GM12873 (cell line): Measurements from ENCODE around the gene IGLL5.

Experiments used
- TF ChIP-seq, protein P1 (sequence below): IDR thresholded peaks from 2 replicates; pipeline ENCODE4 v1.5.1; 2012; ENCODE audit warnings: low read depth, mild to moderate bottlenecking, moderate library complexity, low read length, control low read depth; ENCODE audit not compliant: insufficient read depth; ENCODE audit errors: missing control alignments

Gene IGLL5

DNA sequence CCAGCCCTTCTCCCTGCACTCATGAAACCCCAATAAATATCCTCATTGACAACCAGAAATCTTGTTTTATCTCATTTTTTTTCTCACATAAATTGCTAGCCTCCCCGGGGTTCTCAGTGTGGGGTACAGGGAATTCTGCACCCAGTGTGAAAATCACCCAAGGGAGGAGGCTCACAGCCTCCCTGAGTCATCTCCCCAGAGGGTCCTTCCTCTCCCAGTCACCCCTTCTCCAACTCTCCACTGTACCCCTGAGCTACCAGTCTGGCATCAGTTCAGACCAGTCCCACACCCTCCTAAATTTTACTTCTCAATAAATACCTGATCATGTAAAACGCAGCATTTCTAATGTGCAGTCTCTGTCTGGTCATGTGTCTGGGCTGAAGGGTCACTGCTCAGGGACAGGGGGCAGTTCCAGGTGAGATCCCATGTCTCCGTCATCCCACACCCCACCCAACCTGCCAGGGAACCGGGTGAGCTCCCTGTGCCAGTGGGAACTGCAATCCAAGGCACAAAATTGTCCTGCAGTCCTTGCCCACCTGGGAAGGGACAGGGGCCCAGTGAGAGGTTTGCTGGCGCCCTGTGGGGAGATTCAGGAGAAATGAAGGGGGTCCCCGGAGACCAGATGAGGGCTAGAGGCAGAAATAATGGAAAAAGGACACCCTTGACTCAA, 8.3 kb downstream of the IGLL5 start:
- TF ChIP-seq, protein P1, sequence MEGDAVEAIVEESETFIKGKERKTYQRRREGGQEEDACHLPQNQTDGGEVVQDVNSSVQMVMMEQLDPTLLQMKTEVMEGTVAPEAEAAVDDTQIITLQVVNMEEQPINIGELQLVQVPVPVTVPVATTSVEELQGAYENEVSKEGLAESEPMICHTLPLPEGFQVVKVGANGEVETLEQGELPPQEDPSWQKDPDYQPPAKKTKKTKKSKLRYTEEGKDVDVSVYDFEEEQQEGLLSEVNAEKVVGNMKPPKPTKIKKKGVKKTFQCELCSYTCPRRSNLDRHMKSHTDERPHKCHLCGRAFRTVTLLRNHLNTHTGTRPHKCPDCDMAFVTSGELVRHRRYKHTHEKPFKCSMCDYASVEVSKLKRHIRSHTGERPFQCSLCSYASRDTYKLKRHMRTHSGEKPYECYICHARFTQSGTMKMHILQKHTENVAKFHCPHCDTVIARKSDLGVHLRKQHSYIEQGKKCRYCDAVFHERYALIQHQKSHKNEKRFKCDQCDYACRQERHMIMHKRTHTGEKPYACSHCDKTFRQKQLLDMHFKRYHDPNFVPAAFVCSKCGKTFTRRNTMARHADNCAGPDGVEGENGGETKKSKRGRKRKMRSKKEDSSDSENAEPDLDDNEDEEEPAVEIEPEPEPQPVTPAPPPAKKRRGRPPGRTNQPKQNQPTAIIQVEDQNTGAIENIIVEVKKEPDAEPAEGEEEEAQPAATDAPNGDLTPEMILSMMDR = no peak

DNA sequence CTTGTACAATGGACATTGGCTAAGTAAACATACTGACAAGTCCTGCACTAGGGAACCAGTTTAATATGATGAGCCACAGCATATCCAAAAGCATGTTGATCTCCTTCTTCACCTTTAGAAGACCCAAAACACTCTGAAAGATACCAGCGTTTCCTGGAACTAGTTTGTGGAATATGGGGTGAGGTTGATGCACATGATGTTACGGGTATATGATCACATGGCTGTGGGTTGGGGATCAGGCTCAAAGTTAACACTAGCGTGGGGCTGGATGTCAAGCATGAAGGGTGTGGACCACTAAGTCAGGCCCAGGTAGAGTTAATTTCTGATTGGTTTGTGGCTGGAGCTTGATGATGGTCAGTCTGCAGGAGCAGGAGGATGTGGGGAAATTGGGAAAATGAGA, 9.0 kb downstream of the IGLL5 start:
- TF ChIP-seq, protein P1 = no peak

DNA sequence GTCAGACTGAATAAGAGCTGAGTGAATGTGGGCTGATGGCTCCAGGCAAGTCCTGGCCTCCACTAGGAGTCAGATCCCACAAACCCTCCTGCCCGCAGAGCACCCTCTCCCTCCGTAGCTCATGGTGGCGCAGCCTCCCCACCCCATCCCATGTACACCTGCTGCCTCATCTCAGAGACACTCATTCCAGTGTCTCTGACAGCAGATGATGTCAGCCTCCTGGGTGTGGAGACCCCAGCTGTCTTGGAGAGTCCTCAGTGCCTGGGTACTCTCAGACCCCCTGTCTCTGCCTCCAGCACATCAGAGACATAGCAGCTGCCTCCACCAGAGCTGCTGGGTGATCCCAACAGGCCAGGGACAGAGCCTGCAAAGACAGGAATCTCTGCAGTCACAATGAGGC, 9.5 kb downstream of the IGLL5 start:
- TF ChIP-seq, protein P1 = no peak

DNA sequence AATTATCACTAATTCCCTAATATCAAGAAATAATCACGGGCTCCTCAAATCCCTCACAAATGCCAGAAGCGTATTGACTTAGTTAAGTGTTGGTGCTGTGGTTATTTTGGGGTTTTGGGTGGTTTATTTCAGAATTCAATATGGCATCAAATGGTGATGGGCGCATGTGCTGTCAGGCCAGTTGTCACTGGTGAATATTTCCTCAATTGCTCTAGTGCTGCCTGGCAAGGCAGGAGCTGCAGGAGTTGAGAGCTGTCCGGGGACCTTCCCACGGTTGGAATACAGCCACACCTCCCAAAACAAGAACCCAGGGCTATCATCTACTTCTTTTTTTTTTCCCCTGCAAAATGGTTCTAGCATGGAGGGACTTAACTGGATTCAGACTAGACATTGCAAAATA, 10.3 kb downstream of the IGLL5 start:
- TF ChIP-seq, protein P1 = no peak

DNA sequence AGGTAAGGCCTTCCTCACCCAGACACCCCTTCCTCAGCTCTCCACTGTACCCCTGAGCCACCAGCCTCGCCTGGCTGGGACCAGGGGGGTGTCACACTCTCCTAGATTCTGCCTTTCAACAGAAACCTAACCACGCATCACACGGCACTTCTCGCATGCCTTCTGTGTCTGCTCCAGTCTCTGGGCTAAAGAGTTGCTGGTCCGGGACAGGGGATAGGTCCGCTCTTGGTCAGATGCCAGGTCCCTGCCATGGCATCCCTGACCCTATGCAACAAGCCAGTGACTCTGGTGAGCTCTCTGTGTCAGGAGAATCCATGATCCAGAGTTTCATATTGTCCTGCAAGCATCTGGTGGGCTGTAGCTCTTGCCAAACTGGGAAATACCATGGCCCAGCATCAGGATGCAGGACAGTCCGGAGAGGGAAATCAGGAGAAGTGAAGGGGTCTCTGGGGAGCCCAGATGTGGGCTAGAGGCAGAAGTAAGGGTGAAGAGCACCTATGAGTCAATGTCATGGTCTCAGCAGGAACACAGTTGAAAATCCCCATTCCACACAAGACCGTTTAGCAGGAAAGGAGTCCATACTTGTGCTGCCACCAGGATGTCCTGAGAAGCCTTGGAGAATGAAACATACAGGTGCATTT, 14.1 kb downstream of the IGLL5 start:
- TF ChIP-seq, protein P1 = no peak

DNA sequence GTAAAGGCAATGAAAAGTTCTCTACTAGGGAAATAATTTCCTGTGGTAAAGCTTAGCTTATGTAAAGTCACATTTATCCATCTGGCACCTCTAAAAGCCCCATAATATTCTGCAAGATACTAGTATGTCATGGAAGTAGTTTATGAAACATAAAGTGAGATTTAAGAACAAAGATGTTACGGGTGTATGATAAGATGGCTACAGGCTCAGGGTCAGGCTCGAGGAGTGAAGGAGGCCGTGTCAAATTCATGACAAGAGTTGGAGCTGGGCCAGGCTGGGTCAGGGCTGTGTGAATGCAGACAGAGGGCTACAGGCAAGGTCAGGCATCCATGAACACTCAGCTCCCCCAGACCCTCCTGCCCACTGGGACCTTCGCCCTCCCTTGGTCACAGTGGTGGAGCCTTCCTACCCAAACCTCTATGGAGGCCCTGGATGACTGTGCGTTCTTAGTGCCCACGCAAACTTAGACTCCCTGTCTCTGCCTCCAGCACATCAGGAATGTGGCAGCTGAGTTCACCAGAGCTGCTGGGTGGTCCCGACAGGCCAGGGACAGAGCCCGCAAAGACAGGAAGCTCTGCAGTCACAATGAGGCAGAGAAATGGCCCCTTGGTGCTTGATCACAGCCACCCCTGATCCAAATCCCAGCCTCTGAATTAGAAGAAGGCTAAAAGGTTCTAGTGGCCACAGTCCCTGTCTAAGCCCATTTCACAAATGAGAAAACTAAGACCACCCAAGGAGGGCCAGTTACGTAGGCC, 14.8 kb downstream of the IGLL5 start:
- TF ChIP-seq, protein P1 = no peak

DNA sequence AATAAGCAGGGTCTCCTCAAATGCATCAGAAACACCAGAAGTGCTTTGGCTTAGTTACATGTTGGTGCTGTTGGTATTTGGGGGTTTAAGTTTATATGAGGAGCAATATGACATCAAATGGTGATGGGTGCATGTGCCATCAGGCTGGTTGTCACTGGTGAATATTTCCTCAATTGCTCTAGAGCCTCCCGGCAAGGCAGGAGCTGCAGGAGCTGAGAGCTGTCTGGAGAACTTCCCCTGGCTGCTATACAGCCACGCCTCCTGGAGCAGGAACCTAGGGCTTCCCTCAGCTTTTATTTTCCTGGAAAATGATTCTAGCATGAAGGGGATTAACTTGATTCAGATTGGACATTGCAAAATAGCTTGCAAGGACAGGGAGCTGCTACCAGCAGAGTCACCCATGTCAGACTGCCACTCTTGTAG, 15.8 kb downstream of the IGLL5 start:
- TF ChIP-seq, protein P1 = no peak
